Activated T-cell treated with anti-CD3 and anti-CD28 coated beads for 24 hours (primary cell): ENCODE measurements around the gene DIP2C.
"Not testable (repeated sequence)": the region's sequence is repeated elsewhere in the genome, so short reads cannot be mapped to it uniquely, and the experiment has no call there.

ENCODE experiments used
- DNase-seq: peaks from one replicate; pipeline ENCODE4 v3.0.0-alpha.2; 2020; ENCODE audit warnings: low read depth

Gene DIP2C

DNA sequence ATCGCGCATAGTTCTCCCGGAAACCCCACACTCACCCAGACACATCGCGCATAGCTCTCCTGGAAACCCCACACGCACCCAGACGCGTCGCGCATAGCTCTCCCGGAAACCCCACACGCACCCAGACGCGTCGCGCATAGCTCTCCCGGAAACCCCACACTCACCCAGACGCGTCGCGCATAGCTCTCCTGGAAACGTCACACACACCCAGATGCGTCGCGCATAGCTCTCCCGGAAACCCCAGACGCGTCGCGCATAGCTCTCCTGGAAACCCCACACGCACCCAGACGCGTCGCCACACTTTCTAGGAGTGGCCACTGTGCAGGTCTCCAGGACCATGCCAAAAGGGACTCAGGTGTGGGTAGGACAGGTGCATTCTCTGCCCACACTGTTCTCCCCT is 341.7 kb downstream of the DIP2C start:
- DNase-seq = not testable (repeated sequence)

DNA sequence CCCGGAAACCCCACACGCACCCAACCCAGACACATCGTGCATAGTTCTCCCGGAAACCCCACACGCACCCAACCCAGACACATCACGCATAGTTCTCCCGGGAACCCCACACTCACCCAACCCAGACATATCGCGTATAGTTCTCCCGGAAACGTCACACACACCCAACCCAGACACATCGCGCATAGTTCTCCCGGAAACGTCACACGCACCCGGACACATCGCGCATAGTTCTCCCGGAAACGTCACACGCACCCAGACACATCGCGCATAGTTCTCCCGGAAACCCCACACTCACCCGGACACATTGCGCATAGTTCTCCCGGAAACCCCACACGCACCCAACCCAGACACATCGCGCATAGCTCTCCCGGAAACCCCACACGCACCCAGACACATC is 342.3 kb downstream of the DIP2C start:
- DNase-seq = not testable (repeated sequence)

DNA sequence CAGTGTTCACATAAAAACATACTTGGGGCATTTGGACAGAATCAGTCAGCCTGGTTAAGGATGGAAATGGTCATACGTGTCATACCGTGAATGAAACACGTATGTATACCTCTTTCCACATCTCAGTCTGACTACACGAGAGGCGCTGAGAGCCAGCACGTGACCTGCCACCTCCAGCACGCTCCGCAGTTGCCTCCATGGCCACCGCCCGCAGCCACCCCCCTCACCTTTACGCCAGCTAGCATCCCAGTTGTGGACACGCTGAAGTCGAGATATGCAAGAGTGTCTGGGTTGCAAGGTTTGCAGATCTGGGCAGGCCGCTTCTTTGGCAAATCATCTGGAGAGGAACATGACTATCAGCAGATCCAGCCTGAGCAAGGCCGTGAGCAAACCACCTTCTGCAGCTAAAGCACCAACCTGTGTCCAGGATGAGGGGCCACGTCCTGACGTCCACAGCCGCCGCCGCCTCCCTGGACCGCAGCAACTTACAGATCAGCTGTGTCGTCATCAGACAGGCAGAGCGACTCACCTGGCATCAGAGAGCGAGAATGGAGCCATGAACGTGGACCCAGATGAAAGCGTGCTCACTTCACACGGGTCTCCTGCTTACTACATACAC is 344.8 kb downstream of the DIP2C start:
- DNase-seq = no peak

DNA sequence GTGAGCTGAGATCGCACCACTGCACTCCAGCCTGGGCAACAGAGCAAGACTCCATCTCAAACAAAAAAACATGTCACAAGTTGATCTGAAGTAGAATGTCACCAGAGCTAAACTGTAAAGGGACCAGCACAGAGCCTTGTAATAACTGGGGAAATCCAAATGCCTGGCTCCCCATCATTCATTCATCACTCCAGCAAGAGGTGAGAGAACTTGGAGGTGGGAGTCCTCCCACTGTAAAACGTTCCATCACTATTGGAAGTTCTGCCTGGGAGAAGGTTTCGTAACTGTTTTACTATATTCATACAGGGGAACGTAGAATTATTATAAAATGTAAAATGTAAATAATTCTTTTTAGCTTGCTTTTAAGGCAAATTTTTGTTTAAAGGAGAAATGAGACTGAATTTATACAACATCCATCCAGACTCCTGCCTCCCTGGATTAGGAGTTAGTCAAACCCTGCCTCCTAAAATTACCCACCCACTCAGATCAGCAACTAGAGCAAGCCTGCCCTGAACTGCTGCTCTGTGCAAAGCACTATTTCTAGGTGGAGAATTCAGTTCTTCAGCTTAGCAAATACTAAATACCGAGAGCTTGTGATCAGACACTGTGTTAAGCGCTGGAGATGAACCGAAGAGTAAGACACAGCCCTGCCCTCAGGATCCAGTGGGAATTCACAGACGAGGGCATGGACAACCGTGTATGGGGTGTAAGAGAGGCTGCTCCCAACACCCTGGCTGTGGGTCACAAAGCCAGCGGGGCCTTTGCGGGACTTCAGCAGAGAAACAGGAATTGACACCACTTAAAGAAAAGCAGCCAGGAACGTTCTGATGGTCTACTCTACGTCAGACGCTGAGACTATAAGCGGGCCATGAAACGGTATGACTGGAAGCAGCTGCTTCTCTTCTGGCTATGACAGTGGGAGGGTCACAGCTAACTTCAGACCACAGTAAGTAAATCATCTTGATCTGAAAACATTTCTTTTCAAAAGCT is 345.9 kb downstream of the DIP2C start:
- no peak for DNase-seq

DNA sequence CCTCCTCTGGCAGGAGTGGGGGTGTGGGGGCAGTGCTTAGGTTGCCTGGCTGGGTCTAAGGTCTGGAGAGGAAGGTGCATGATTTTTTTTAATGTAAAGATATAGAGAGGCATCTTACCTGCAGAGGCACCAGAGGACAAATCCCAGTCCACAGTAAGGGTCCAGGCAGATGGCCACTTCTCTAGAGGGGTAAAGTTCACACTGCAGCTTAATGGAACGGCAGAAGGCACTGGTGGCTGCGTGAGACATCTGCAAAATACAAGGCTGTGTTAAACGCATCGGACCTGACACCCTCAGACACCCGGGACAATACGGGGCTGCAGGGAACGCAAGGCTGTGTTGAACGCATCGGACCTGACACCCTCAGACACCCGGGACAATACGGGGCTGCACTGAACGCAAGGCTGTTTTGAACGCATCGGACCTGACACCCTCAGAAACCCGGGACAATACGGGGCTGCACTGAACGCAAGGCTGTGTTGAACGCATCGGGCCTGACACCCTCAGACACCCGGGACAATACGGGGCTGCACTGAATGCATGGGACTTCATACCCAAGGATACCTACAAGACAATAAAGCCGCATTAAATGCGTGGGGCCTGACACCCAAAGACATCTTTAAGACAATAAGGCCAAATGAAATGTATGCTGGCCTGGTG is 348.3 kb downstream of the DIP2C start:
- no peak for DNase-seq

DNA sequence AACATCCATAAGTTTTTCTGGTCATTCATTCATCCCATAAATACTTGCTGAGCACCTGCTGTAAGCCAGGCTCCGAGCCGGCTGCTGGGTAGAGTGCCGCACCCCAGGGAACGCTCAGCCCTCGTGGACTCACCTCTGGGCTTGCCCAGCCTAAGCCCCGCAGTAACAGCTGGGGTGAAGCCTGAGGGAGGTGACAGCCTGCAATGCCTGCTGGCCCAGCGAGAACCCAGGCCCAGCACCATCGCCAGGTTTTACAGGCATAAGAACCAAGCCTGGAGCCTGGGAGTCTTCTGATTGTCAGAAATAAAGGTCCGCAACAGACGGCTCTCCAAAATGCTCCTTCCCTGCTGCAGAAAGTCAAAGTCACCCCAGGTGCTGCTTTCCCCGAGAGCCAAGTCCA is 348.8 kb downstream of the DIP2C start:
- no peak for DNase-seq

DNA sequence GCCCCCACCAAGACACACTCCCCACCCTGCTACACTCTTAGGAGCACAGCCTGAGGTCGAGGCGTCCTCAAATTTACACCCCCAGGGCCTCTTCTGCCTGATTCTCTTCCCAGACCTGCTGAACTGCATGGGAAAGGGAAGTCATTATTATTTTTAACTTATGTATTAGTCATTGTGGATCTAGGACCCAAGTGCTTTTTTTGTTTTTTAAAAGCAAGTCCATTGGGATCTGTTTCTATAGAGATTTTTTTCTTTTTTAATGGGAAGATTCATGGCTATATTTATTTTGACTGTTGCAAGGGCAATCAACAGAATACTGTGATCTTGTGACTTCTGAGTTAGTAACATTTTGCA is 350.5 kb downstream of the DIP2C start:
- no peak for DNase-seq

DNA sequence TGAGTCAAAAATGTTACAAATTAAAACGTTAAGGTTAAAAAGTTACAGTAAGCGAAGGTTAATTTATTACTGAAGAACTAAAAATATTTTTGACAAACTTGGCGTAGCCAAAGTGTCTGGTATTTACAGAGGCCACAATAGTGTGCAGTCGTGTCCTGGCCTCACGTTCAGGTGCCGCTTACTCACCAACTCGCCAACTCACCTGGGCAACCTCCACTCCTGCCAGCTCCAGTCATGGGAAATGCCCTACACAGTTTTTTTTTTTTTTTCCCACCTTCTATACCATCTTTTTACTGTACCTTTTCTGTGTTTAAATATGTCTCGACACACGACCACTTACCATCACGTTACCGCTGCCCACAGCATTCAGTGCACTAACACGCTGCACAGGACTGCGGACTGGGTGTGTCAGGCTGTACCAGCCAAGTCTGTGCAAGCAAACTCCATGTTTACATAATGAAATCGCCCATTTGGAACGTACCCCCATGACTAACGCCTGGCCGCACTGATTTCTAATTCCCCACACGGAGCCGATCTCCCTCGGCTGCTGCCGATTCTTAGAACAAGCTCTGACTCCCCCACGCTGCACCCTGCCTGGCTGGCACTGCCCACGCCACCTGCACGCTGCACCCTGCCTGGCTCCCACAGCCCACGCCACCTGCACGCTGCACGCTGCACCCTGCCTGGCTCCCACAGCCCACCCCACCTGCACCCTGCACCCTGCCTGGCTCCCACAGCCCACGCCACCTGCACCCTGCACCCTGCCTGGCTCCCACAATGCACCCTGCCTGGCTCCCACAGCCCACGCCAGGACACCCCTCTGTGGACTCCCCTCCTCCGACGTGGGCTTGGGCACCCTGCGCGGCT is 351.1 kb downstream of the DIP2C start:
- DNase-seq = no peak

DNA sequence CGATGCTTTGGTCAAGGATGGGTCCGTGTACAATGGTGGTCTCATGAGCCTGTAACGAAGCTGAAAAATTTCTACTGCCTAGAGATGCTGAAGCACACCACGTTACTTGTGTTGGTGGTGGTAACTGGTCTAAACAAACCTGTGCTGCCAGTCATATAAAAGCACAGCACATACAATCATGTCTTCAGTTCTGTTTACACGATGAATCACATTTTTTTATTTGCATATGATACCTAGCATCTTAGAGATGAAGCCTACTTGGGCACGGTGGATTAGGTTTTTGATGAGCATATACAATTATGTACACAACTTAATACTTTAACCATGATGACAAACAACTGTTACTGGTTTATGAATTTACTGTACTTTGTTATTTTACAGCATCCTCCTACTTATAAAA is 353.2 kb downstream of the DIP2C start:
- no peak for DNase-seq

DNA sequence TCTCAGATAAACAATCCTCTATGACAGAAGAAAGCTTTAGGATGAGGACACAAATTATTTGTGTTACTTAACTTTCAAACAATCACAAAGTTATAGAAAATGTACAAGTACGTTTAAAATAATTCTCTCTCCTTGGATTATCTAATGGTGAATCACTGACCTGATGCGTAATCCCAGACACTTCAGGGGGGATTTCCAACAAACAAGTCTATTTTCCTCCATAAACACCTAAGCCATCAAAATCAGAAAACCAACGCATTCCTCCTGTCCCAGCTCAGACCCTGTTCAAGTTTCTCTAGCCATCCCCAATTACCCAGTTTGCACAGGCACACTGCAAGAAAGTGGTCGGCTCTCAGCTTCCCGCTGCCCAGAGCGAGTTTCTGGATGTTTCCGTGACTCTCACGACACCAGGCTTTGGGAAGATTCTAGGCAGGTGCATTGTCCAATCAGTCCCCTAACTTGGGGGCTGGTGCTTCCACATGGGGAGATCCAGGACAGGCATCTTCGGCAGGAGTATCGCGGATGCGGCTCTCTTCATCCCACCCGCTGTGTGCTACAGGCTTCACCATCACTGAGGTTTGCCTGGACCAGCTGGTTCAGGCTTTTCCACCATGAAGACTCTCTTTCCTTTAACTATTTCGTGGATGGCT is 354.2 kb downstream of the DIP2C start:
- no peak for DNase-seq

DNA sequence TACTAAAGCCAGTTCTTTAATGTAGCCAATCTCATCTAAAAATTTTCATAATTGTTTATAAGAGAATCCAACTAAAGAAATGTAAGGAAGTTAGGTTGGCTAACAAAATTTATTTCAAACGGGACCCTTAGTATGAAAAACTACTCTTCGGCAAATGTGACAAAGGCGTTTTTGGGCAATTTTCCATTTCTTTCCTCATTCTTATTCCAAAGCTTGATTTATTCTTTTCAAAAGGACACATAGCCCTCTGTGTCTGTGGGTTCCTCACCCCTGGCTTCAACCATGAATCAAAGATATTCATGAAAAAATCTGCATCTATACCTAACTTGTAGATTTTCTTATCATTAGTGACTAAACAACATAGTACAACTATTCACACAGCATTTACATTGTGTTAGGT is 358.3 kb downstream of the DIP2C start:
- no peak for DNase-seq

DNA sequence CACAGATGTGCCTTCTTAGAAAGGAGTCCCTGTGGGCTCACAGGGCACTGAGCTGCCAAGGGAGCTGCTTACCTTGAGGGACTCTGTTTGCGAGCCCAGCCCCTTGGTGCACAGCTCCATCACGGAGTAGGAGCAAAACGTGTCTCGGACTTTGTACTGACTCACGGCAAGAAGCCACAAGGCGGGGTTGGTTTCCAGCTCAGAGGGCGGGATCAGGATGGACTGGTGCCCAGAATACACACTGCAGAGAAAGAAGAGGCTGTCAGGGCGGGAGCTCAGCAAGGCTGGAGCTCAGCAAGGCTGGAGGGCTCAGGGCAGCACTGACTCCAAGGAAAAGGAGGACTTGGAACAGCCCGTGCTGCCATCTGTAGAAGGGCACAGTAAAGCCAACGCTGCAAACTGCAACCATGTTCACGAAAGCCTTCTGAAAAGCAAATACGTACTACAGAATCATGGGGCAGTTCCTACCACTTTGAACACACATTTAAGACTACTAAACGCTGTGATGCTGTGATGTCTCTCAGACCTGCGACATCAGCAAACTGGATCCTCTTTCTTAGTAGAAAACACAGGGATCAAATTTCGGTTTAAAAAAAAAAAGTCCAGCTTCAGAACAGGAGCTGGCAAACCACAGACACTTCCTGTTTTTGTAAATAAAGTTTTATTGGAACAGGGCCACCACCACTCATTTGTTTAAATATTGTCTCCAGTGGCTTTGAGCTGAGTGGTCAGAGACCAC is 359.9 kb downstream of the DIP2C start:
- no peak for DNase-seq

DNA sequence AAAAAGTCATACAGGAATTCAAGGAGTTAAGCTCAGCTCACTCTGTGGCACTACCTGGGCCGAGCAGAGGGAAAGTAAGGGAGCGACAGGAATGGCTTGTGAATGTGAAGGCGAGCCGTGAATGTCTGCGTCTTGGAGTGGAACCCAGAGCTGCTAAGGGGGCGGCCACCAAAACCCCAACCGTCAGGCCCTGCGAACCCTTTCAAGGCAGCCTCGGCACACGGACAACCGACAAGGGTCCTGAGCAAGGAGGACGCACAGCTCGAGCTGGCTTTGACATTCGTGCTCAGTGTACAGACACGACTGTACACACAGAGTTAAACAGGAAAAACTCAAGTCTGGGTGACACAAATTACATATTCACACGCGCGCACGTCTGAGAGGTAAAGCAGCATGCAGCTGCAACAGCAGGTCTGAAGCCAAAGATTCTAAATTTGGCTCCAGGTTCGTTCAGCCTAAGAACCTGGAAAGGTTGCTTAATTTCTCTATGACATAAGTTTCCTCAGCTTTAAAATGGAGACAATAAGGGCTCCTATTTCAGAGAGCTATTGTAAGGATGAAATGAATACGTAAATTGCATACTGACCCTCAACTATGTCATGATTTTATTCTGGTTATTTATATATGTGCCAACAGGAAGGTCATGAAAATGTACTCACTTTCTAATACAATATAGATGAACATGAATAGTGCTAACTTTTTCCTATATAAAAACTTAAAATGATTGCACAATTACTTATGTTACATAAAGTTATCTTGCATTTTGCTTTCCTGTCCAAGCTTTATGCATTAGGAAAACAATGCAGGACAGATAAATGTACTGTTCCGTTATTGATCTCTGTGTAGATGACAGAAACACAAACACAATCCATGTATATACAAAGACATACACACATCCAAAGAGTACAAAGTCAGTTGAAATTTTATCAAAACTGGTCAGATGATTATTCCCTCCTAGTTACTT is 361.3 kb downstream of the DIP2C start:
- no peak for DNase-seq

DNA sequence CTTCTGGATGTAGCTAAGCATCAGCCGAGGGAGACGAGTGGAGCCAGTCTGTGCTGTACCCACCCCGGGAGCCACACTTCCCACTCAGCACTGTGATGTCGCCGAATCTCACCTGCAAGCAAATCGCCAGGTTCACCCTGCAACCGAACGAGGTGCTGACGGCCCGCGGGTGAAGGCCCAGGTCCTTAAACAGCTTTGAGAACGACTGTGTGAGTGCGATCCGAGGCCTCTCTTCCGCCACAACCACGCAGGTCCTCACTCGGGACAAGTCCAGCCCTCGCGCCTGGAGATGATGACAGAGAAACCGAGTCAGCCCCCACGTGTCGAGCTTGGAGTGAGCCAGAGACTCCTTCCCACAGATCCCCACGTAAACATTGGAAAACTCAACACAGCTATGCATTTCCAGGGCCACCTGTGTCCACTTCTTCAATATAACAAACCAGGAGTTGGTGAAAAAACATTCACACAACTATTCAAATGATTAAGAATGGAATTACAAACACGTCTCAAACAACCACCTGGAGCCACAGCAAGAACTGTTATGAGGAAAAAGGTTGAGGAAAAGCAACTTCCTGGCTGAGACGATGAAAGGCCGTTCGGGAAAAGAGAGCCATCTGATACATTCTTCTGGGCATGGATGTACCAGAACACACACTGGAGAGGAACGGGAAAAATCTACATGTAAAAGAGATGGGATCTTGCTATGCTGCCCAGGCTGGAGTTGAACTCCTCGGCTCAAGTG is 362.4 kb downstream of the DIP2C start:
- DNase-seq = no peak

DNA sequence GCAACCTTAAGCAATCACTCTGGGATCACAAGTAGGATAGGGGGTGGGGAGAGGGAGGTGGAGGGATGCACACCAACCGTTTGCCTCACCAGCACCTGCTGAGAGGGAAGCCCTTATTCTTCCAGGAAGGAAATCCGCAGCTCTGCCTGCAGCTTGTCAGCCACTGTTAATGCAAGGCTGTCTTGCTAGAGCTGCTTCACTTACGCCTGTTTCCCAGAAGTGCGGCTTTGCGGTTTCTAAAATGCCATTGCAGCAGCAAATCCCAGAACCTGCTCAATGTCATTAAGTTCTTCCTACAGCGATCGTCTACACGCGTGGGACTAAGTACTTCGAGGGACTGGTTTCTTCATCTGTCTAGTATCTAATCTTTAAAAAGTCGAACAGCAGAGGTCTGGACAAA is 363.1 kb downstream of the DIP2C start:
- DNase-seq = no peak

DNA sequence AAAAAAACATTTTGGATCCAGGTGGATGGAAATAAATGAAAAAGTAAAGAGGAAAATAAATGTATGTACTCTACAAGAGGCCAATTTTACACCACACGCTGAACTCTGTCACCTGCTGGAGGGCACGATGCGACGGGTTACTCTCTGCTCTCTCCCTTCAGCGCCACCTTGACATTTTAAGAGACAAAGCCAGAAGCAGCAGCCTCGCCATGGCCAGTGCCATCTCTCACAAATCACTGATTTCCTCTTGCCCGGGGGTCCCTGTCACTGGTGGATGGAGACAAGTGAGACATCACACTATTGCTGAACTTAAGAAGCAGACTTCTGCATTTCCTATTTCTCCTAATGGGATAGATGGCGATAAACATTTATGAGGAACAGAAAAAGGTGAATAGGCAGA is 364.2 kb downstream of the DIP2C start:
- no peak for DNase-seq

DNA sequence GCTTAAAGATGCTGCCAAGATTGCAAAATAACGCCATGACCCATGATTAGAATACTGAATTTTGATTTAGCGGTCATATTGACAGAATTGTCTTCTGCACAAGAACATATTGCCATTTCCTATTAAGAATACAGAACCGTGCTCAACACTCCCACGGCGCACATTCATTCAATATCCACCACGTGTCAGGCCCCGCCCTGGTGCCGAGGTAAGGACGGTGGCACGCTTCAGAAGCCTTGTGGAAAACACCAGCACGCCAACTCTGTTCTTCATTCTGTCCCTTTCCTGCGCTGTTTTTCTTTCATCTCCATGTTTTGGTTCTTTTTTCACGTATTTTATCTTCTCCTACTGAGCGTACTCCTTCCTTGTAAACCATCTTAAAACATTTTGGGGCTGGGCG is 364.9 kb downstream of the DIP2C start:
- DNase-seq = no peak

DNA sequence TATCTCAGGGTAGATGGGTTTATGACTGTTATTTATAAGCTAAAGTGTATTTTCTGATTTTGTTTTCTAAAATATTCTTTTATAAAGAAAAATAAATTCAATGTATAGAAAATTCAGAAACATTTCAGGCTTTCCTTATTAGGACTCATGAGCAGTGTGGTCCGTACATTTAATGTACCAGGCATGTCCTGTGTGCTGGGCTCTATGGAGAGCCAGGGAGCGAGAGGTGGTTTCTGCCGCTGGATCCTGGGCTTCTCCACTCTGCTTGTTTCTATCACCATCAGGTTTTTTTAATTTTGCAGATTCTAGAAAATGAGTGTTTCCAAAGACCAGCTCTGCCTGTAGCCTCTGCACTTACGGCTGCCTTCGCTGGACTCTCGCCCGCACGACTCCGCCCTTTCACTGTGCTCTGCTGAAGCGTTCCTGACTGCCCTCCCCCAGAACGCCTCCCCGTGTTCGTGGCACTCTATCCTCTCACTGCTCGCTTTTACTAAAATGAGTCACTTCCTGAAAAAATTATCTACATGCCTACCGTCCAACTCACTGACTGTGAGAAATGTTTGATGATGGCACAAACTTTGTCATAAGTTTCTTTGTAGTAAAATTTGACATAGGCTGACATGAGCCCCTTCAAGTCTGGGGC is 365.7 kb downstream of the DIP2C start:
- DNase-seq = no peak
